ENCODE results near the gene SMIM3.
A peak's percentile ranks its signal among the peaks of the same experiment; 100 is the strongest.
"Not testable (repeated sequence)": the region's sequence is repeated elsewhere in the genome, so short reads cannot be mapped to it uniquely, and the experiment has no call there.

The SMIM3 gene

GRCh38 chr5:150778517-150779396 is at the start of gene SMIM3:
TSS of gene SMIM3 (plus strand) at chr5:150778757. CDS start at chr5:150795441, 16,684 bp downstream.
- peak; percentile 55 to 57 for DNase-seq (ENCODE audit: low read depth in 2 of 2)

GRCh38 chr5:150729859-150730258 is 48.7 kb upstream of the SMIM3 start:
- DNase-seq (ENCODE audit: low read depth in 2 of 2) = no peak

- no peak for DNase-seq (ENCODE audit: low read depth in 2 of 2)
Measured at GRCh38 chr5:150731669-150732242, 46.8 kb upstream of the SMIM3 start.

- DNase-seq (ENCODE audit: low read depth in 2 of 2) = peak in 1 of 2 donors; percentile 7
Measured at GRCh38 chr5:150734579-150735384, 43.8 kb upstream of the SMIM3 start.

GRCh38 chr5:150738862-150739261 is 39.7 kb upstream of the SMIM3 start:
- DNase-seq (ENCODE audit: low read depth in 2 of 2) = no peak

- no peak for DNase-seq (ENCODE audit: low read depth in 2 of 2)
Measured at GRCh38 chr5:150740992-150741391, 37.6 kb upstream of the SMIM3 start.

GRCh38 chr5:150742455-150743141 is 36.0 kb upstream of the SMIM3 start:
- DNase-seq (ENCODE audit: low read depth in 2 of 2) = not testable (repeated sequence)

- DNase-seq (ENCODE audit: low read depth in 2 of 2) = not testable (repeated sequence)
Measured at GRCh38 chr5:150743142-150743488, 35.4 kb upstream of the SMIM3 start.

GRCh38 chr5:150750469-150750868 is 28.1 kb upstream of the SMIM3 start:
- DNase-seq (ENCODE audit: low read depth in 2 of 2) = no peak

GRCh38 chr5:150751096-150751891 is 27.3 kb upstream of the SMIM3 start:
- DNase-seq (ENCODE audit: low read depth in 2 of 2) = no peak

GRCh38 chr5:150753463-150753862 is 25.1 kb upstream of the SMIM3 start:
- DNase-seq (ENCODE audit: low read depth in 2 of 2) = no peak

- DNase-seq (ENCODE audit: low read depth in 2 of 2) = no peak
Measured at GRCh38 chr5:150753863-150754262, 24.7 kb upstream of the SMIM3 start.

GRCh38 chr5:150757087-150757649 is 21.4 kb upstream of the SMIM3 start:
- DNase-seq (ENCODE audit: low read depth in 2 of 2) = no peak

- DNase-seq (ENCODE audit: low read depth in 2 of 2) = no peak
Measured at GRCh38 chr5:150758203-150758530, 20.4 kb upstream of the SMIM3 start.

- peak; percentile 88 to 92 for DNase-seq (ENCODE audit: low read depth in 2 of 2)
Measured at GRCh38 chr5:150758531-150759333, 19.8 kb upstream of the SMIM3 start, which contains the start of gene DCTN4. TSS of gene DCTN4 (minus strand) at chr5:150759017. CDS start at chr5:150758993, 24 bp downstream.

- DNase-seq (ENCODE audit: low read depth in 2 of 2) = no peak
Measured at GRCh38 chr5:150759334-150759583, 19.3 kb upstream of the SMIM3 start.

- no peak for DNase-seq (ENCODE audit: low read depth in 2 of 2)
Measured at GRCh38 chr5:150762211-150762610, 16.3 kb upstream of the SMIM3 start.

- DNase-seq (ENCODE audit: low read depth in 2 of 2) = no peak
Measured at GRCh38 chr5:150763023-150763769, 15.4 kb upstream of the SMIM3 start.

GRCh38 chr5:150764530-150764929 is 14.0 kb upstream of the SMIM3 start:
- no peak for DNase-seq (ENCODE audit: low read depth in 2 of 2)

Measured in stimulated activated CD8-positive, alpha-beta memory T cell treated with anti-CD3 and anti-CD28 coated beads, Interleukin-15, amount 100 ng/mL, for 48 hours (primary cell).